ENCODE measurements around the gene ZBTB46. TPM values are rescaled to one million over a fixed set of nuclear protein-coding genes. Genes with fewer than 3 reads are reported as not detected.

Gene ZBTB46, protein sequence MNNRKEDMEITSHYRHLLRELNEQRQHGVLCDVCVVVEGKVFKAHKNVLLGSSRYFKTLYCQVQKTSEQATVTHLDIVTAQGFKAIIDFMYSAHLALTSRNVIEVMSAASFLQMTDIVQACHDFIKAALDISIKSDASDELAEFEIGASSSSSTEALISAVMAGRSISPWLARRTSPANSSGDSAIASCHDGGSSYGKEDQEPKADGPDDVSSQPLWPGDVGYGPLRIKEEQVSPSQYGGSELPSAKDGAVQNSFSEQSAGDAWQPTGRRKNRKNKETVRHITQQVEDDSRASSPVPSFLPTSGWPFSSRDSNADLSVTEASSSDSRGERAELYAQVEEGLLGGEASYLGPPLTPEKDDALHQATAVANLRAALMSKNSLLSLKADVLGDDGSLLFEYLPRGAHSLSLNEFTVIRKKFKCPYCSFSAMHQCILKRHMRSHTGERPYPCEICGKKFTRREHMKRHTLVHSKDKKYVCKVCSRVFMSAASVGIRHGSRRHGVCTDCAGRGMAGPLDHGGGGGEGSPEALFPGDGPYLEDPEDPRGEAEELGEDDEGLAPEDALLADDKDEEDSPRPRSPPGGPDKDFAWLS
- total RNA-seq = 1 to 10 TPM; 1.2 to 4.2 (median 2.4) TPM
- long read RNA-seq = 0 reads

- H3K4me3 ChIP-seq = peak within 1 kb of the TSS; percentile 35 to 56 (median 44)
- H3K27ac ChIP-seq = peak within 1 kb of the TSS in 2 of 3 donors; percentile 49 to 57
- intact Hi-C loops (cut with DNase I) = no loop called here
- no peaks in the 10 kb centered on the region for H3K36me3 ChIP-seq
- no peaks in the 10 kb centered on the region for H3K4me1 ChIP-seq
- TF ChIP-seq, protein P1, sequence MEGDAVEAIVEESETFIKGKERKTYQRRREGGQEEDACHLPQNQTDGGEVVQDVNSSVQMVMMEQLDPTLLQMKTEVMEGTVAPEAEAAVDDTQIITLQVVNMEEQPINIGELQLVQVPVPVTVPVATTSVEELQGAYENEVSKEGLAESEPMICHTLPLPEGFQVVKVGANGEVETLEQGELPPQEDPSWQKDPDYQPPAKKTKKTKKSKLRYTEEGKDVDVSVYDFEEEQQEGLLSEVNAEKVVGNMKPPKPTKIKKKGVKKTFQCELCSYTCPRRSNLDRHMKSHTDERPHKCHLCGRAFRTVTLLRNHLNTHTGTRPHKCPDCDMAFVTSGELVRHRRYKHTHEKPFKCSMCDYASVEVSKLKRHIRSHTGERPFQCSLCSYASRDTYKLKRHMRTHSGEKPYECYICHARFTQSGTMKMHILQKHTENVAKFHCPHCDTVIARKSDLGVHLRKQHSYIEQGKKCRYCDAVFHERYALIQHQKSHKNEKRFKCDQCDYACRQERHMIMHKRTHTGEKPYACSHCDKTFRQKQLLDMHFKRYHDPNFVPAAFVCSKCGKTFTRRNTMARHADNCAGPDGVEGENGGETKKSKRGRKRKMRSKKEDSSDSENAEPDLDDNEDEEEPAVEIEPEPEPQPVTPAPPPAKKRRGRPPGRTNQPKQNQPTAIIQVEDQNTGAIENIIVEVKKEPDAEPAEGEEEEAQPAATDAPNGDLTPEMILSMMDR (IDR thresholded peaks at IDR 0.05) = no peak
- no peak for TF ChIP-seq POLR2A (IDR thresholded peaks at IDR 0.05)
- no peaks in the 10 kb centered on the region for H3K27me3 ChIP-seq
- no peaks in the 10 kb centered on the region for H3K9me3 ChIP-seq
- WGBS (ENCODE audit: insufficient coverage, low coverage, low lambda C conversion rate, missing lambda C conversion rate) = no CpG with 5 or more reads among the region's 147 CpGs
- DNase-seq = peak in 2 of 3 donors; percentile 72 to 76
- peak; percentile 46 to 75 (median 62) for ATAC-seq
Measured at GRCh38 chr20:63830841-63831588, at the start of gene ZBTB46. Gene ZBTB46, minus strand, starts transcription at chr20:63831264. Its CDS starts 40,507 bp downstream, at chr20:63790757.

GRCh38 chr20:63878899-63879663 lies 48.0 kb upstream of the ZBTB46 start:
- TF ChIP-seq, protein P1 (IDR thresholded peaks at IDR 0.05) = no peak
- TF ChIP-seq POLR2A (IDR thresholded peaks at IDR 0.05) = no peak
- H3K4me3 ChIP-seq = no peak overlapping the region
- no peak overlapping the region for H3K27ac ChIP-seq
- peaks cover 4 to 55% (median 14%) of the 10 kb centered on the region in 4 donors for H3K36me3 ChIP-seq
- no peak for DNase-seq
- peaks cover 0 to 1% (median 0%) of the 10 kb centered on the region in 4 donors for H3K4me1 ChIP-seq
- 93% methylated on average over 2 of the region's 14 CpGs for WGBS (ENCODE audit: insufficient coverage, low coverage, low lambda C conversion rate, missing lambda C conversion rate)
- H3K9me3 ChIP-seq = no peaks in the 10 kb centered on the region
- H3K27me3 ChIP-seq = no peaks in the 10 kb centered on the region
- intact Hi-C loops (cut with DNase I) = no loop called here
- no peak for ATAC-seq

DNA sequence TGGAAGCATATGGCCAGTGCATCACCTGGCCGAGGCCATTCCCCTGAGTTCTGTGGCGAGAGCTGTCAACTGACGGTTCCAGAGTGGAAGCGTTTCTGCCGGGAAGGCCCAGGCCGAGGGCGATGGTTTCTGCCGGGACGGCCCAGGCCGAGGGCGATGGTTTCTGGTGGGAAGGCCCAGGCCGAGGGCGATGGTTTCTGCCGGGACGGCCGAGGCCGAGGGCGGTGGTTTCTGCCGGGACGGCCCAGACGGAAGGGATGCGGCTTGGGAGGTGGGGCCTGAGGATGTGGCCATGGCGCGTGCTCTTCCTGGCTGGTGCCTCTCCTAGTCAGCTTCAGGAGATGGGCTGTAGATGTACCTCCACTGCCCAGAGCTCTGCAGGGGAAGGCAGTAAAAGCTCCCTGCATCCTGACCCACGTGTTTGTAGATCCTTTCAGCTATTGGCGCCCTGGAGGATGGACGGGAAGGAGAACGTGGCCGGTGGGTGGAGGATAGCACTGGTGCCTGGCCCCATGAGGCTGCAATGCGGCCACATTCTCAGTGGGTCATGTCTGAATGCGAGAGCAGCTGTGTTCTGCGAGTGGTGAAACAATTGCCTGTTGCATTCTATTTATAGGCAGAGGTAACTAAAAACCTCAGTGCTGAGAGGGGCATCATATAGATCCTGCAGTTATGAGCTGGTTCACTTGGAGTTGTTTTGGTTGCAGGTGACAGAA lies 46.8 kb upstream of the ZBTB46 start:
- H3K9me3 ChIP-seq = no peaks in the 10 kb centered on the region
- H3K36me3 ChIP-seq = peaks cover 2 to 56% (median 18%) of the 10 kb centered on the region in 4 donors
- ATAC-seq = peak; percentile 12 to 57 (median 40)
- intact Hi-C loops (cut with DNase I) = no loop called here
- WGBS (ENCODE audit: insufficient coverage, low coverage, low lambda C conversion rate, missing lambda C conversion rate) = 89% methylated on average over 8 of the region's 32 CpGs
- H3K27me3 ChIP-seq = no peaks in the 10 kb centered on the region
- H3K4me1 ChIP-seq = no peaks in the 10 kb centered on the region
- DNase-seq = no peak
- no peak overlapping the region for H3K4me3 ChIP-seq
- no peak for TF ChIP-seq POLR2A (IDR thresholded peaks at IDR 0.05)
- TF ChIP-seq, protein P1 (IDR thresholded peaks at IDR 0.05) = no peak
- H3K27ac ChIP-seq = no peak overlapping the region
